Tibial nerve (tissue), 4 donors: ENCODE measurements around the gene GPS1.
A peak's percentile ranks its signal among the peaks of the same experiment; 100 is the strongest.

ENCODE experiments used
- EP300 ChIP-seq, 2 donors: sonication (generic); formaldehyde crosslinking; IDR thresholded peaks; one replicate each; pipeline ENCODE4 v1.6.1; 2017; ENCODE audit warnings: antibody characterized with exemption in 2 of 2, mild to moderate bottlenecking in 1 of 2
- POLR2A ChIP-seq, 2 donors: fragments of 450-650 bp; IDR thresholded peaks; one replicate each; pipeline ENCODE4 v1.6.1; 2017; ENCODE audit warnings: antibody characterized with exemption in 2 of 2, mild to moderate bottlenecking in 2 of 2, moderate library complexity in 2 of 2
- TF ChIP-seq, protein P1 (sequence below), 5 experiments: fragments of 200-600 bp in 3 of 5; fragments of 450-650 bp in 2 of 5; sonication (generic) in 3 of 5; IDR thresholded peaks; one replicate each; pipeline ENCODE4 v1.5.1; 2016 to 2019; ENCODE audit warnings: antibody characterized with exemption in 5 of 5, mild to moderate bottlenecking in 3 of 5, moderate library complexity in 2 of 5

DNA sequence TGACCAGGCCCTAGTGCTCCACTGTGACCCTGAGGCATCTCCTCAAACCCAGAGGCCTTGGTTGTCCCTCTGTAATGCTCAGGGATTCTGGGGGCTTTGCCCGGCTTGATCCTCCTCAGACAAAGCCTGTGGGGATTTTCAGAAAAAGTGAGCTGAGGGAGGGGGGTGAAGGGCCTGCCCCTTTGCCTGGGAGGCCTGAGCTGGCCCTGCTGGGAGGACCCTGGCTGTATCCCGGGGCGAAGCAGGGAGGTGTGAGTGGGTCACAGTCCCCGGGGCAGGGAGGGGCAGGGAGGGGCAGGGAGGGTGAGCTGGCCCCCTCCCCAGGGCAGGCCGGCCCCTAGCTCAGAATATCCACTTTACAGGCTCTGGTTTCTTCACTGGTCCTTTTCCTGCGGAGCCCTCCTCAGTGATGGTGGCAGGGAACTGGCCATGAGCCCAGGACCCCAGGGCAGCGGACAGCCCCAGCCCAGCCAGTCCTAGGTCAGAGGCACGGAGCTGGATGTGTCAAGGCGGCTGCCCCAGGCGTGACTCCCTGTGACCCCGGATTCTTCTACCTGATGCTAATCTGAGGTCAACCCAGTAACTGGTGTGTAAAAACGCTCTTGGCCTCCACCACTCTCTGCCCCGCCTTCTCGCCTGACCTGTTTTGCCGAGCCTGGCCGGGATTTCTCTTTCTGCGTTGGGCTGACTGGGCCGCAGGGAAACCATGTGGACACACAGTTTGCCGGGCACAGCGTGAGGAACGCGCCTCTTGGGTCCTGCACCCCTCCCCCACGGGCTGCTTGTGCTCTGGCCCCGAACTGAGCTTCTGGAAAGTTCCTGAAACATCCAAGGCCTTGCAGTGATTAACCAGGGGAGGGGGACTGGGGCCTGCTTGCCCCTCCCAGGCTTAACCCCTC, 52.1 kb downstream of the GPS1 start:
- no peak for TF ChIP-seq POLR2A (IDR thresholded peaks at IDR 0.05)
- TF ChIP-seq, protein P1, sequence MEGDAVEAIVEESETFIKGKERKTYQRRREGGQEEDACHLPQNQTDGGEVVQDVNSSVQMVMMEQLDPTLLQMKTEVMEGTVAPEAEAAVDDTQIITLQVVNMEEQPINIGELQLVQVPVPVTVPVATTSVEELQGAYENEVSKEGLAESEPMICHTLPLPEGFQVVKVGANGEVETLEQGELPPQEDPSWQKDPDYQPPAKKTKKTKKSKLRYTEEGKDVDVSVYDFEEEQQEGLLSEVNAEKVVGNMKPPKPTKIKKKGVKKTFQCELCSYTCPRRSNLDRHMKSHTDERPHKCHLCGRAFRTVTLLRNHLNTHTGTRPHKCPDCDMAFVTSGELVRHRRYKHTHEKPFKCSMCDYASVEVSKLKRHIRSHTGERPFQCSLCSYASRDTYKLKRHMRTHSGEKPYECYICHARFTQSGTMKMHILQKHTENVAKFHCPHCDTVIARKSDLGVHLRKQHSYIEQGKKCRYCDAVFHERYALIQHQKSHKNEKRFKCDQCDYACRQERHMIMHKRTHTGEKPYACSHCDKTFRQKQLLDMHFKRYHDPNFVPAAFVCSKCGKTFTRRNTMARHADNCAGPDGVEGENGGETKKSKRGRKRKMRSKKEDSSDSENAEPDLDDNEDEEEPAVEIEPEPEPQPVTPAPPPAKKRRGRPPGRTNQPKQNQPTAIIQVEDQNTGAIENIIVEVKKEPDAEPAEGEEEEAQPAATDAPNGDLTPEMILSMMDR (IDR thresholded peaks at IDR 0.05): peak in 1 of 5 experiments; percentile 15
- TF ChIP-seq EP300 (IDR thresholded peaks at IDR 0.05): peak; percentile 11 to 78
